Measurements from ENCODE around the gene PCBP3. TPM values are rescaled to one million over a fixed set of nuclear protein-coding genes. Genes with fewer than 3 reads are reported as not detected.

Gene PCBP3
- total and polyA plus RNA-seq, 2 of the 8 experiments (the other 6 are each of a cell fraction or from before 2014, with no cell fraction given), result 3.5 to 6.3 TPM

GRCh38 chr21:45923146-45923545 is 279.6 kb downstream of the PCBP3 start (continued):
- TF ChIP-seq USF2 (IDR thresholded peaks at IDR 0.05; ENCODE audit: low read length) (0 out of 2 replicates have a peak, but pooled peaks have one; percentile 13), JUN (IDR thresholded peaks at IDR 0.05; ENCODE audit: low read depth, low read length) (no peak)
